Liver (tissue), 9 donors: Measurements from ENCODE around the gene CEP250. TPM values are rescaled to one million over a fixed set of nuclear protein-coding genes. Genes with fewer than 3 reads are reported as not detected.
"Not testable (repeated sequence)": the region's sequence is repeated elsewhere in the genome, so short reads cannot be mapped to it uniquely, and the experiment has no call there.

Experiments
- DNase-seq: peaks from one replicate; pipeline ENCODE4 v3.0.0-alpha.2; 2017; ENCODE audit warnings: low spot score
- H3K27ac ChIP-seq, 2 donors: one replicate each; pipeline ENCODE4 v1.7.0; 2013; ENCODE audit warnings: inconsistent platforms in 2 of 2, low read length in 2 of 2, control low read depth in 1 of 2, low read depth in 1 of 2, mild to moderate bottlenecking in 1 of 2
- H3K27me3 ChIP-seq, 4 donors: one replicate each; pipeline versions ENCODE4 v1.6.1 to v1.7.0; 2013; ENCODE audit warnings: low read length in 3 of 4, inconsistent platforms in 1 of 4, mild to moderate bottlenecking in 1 of 4, moderate library complexity in 1 of 4; ENCODE audit not compliant: control insufficient read depth in 4 of 4, insufficient read depth in 4 of 4
- H3K36me3 ChIP-seq, 4 donors: one replicate each; pipeline versions ENCODE4 v1.6.1 to v1.7.0; 2013; ENCODE audit warnings: low read length in 3 of 4, mild to moderate bottlenecking in 3 of 4, low read depth in 1 of 4, moderate library complexity in 1 of 4; ENCODE audit not compliant: control insufficient read depth in 4 of 4, insufficient read depth in 3 of 4
- H3K4me1 ChIP-seq, 4 donors: one replicate each; pipeline versions ENCODE4 v1.6.1 to v1.7.0; 2013; ENCODE audit warnings: low read length in 3 of 4, mild to moderate bottlenecking in 3 of 4, moderate library complexity in 1 of 4; ENCODE audit not compliant: control insufficient read depth in 4 of 4, insufficient read depth in 4 of 4
- H3K4me3 ChIP-seq, 3 donors: one replicate each; pipeline versions ENCODE4 v1.6.1 to v1.7.0; 2013; ENCODE audit warnings: low read length in 3 of 3, control low read depth in 1 of 3, low read depth in 1 of 3, mild to moderate bottlenecking in 1 of 3
- H3K9ac ChIP-seq, 2 donors: one replicate each; pipeline ENCODE4 v1.7.0; 2013; ENCODE audit warnings: low read length in 2 of 2, mild to moderate bottlenecking in 2 of 2, moderate library complexity in 2 of 2, control low read depth in 1 of 2, low read depth in 1 of 2
- H3K9me3 ChIP-seq, 4 donors: one replicate each; pipeline versions ENCODE4 v1.6.1 to v1.7.0; 2013; ENCODE audit warnings: low read length in 3 of 4; ENCODE audit not compliant: control insufficient read depth in 4 of 4
- CTCF ChIP-seq: fragments of 150-350 bp; IDR thresholded peaks from 2 replicates; pipeline ENCODE4 v1.5.1; 2017; ENCODE audit warnings: improper control_type of control experiment, low read depth, low read length; ENCODE audit not compliant: missing input control
- EGR1 ChIP-seq, 2 donors: IDR thresholded peaks; 2 replicates each; pipeline ENCODE4 v1.6.1; 2016 to 2018; ENCODE audit warnings: antibody characterized with exemption in 2 of 2, low read depth in 2 of 2
- FOXA1 ChIP-seq: IDR thresholded peaks from 2 replicates; pipeline ENCODE4 v1.6.1; 2016; ENCODE audit warnings: antibody characterized with exemption
- FOXA2 ChIP-seq: IDR thresholded peaks from 2 replicates; pipeline ENCODE4 v1.6.1; 2016; ENCODE audit warnings: antibody characterized with exemption
- GABPA ChIP-seq, 2 donors: IDR thresholded peaks in 1 of 2; conservative IDR thresholded peaks in 1 of 2; 2 replicates each; pipeline ENCODE4 v1.6.1; 2016; ENCODE audit warnings: antibody characterized with exemption in 2 of 2, mild to moderate bottlenecking in 1 of 2, moderate library complexity in 1 of 2
- HNF4A ChIP-seq, 2 donors: conservative IDR thresholded peaks; 2 replicates each; pipeline ENCODE4 v1.6.1; 2016; ENCODE audit warnings: antibody characterized with exemption in 2 of 2, mild to moderate bottlenecking in 2 of 2
- HNF4G ChIP-seq: IDR thresholded peaks from 2 replicates; pipeline ENCODE4 v1.6.1; 2016; ENCODE audit warnings: antibody characterized with exemption
- JUND ChIP-seq, 2 donors: IDR thresholded peaks; 2 replicates each; pipeline ENCODE4 v1.6.1; 2016; ENCODE audit warnings: antibody characterized with exemption in 2 of 2
- NR2F2 ChIP-seq: IDR thresholded peaks from 2 replicates; pipeline ENCODE4 v1.6.1; 2016; ENCODE audit warnings: antibody characterized with exemption
- RAD21 ChIP-seq, 2 donors: IDR thresholded peaks; 2 replicates each; pipeline ENCODE4 v1.6.1; 2016; ENCODE audit warnings: antibody characterized with exemption in 2 of 2, mild to moderate bottlenecking in 2 of 2
- REST ChIP-seq: IDR thresholded peaks from 2 replicates; pipeline ENCODE4 v1.6.1; 2016; ENCODE audit warnings: antibody characterized with exemption, mild to moderate bottlenecking
- SP1 ChIP-seq: IDR thresholded peaks from 2 replicates; pipeline ENCODE4 v1.6.1; 2018; ENCODE audit warnings: antibody characterized with exemption, mild to moderate bottlenecking
- YY1 ChIP-seq: IDR thresholded peaks from 2 replicates; pipeline ENCODE4 v1.6.1; 2016; ENCODE audit warnings: antibody characterized with exemption, mild to moderate bottlenecking
- WGBS: extraction: QIAGEN DNeasy Blood & Tissue Kit; methylation state at CpG from one replicate; pipeline ENCODE4 v1.1.7; 2013; 5-methylcytosine and 5-hydroxymethylcytosine counted together
- polyA plus RNA-seq, 2 donors: library from polyadenylated mRNA; stranded (reverse) in 1 of 2; unstranded in 1 of 2; fragments of 200-250 nt in 1 of 2; fragments of >200 nt in 1 of 2; fragmentation: Nextera tagmentation in 1 of 2; extraction: Ambion mirVana in 1 of 2; gene quantifications; one replicate each; pipeline versions ENCODE4 v1.2.1 to v1.2.3, GENCODE V29; 2013 to 2015
- total RNA-seq, 2 donors: library from RNA; depleted of rRNA; stranded (reverse); fragments of >200 nt; gene quantifications; one replicate each; pipeline ENCODE4 v1.2.3, GENCODE V29; 2014
- TF ChIP-seq, protein P1 (sequence below): IDR thresholded peaks from 2 replicates; pipeline ENCODE4 v1.6.1; 2016; ENCODE audit warnings: antibody characterized with exemption
- donor health status: healthy.
- donor health status: healthy.
- donor health status: healthy.
- donor health status: healthy.
- donor health status: healthy.

Gene CEP250
- total and polyA plus RNA-seq, 4 donors, result 3.4 to 13.3 (median 8.3) TPM

DNA sequence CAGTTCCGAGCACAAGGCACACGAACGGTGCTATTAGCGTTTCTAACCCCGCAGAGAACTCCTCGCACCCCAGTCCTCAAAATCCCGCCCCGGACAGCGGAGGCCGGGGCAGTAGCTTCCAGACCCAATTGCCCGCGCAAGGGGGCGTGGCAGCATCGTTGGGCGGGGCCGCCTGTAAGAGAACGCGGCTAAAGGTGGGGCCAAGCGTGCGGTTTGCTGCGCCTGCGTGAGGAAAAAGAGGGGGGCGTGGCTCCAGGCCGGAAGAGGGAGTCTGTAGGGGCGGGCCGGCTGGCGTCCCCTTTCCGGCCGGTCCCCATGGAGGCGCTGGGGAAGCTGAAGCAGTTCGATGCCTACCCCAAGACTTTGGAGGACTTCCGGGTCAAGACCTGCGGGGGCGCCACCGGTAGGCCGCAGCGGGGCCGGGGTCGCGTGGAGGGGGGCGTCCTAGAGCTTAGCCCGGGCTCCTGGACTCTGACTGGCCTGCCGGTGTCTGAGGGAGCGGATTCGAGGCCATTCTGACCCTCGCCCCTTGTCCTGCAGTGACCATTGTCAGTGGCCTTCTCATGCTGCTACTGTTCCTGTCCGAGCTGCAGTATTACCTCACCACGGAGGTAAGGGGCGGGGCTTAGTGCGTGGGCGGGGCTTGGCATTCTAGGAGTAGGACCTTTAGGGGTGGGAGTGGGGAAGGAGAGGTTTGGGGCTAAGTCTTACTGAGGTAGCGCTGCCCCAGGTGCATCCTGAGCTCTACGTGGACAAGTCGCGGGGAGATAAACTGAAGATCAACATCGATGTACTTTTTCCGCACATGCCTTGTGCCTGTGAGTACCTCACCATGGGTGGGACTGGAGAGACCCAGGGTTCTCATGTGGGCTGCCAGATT, 86.6 kb downstream of the CEP250 start, which contains the start of gene ERGIC3 (continued):
- TF ChIP-seq NR2F2 (peak; percentile 34), SP1 (peak; percentile 68), HNF4G (no peak), EGR1 (IDR thresholded peaks at IDR 0.05; ENCODE audit: low read depth in 2 of 2) (peak in 1 of 2 donors; percentile 50), JUND (IDR thresholded peaks at IDR 0.05) (no peak)
- TF ChIP-seq, protein P1, sequence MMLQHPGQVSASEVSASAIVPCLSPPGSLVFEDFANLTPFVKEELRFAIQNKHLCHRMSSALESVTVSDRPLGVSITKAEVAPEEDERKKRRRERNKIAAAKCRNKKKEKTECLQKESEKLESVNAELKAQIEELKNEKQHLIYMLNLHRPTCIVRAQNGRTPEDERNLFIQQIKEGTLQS, result no peak

DNA sequence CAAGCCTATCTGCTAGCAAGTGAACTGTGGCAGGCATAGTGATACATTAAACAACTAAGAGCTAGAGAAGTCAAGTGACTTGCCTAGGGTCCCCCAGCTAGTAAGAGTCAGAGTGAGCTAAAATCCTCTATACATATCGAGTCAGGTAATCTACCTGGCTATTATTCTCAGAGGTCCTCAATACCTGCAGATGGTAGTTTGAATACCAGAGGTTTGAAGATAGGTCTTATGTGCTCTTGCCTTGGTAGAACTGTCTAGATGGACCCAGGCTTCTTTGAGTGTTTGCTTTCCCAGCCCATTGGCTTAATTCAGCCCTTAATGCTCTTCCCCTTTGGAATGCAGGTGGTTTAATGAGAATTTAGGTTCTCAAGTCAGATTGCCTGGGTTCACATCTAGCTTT, 87.6 kb downstream of the CEP250 start:
- Histone ChIP-seq H3K4me1 (peaks cover 2 to 11% (median 9%) of the 10 kb centered on the region in 4 donors), H3K36me3 (peaks cover 0 to 13% (median 9%) of the 10 kb centered on the region in 4 donors), H3K27me3 (no peaks in the 10 kb centered on the region), H3K27ac (no peak overlapping the region), H3K9ac (no peak overlapping the region), H3K4me3 (no peak overlapping the region), H3K9me3 (no peaks in the 10 kb centered on the region)
- no peak for DNase-seq
- WGBS, result 95% methylated on average over 1 of the region's 1 CpG
- TF ChIP-seq YY1, result no peak

DNA sequence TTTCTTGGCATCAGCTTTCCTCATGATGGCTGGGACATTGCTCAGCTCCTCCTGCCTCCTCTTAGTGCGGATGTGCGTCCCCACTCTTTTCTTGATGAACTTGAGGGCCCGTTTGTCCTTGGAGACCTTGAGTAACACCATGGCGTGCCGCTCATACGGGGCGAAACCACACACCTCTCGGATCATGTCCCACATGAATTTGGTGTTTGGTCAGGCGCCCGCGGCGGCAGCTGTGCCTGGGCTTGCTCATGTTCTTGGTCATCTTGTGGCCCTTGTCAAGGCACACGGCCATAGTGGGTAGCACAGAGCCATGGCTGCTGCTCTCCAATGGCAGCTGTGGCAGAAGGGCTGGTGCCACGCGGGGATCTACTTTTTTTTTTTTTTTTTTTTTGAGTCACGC, 89.0 kb downstream of the CEP250 start:
- Histone ChIP-seq H3K27ac (no peak overlapping the region), H3K9ac (no peak overlapping the region), H3K27me3 (no peaks in the 10 kb centered on the region), H3K36me3 (peaks cover 3 to 28% (median 16%) of the 10 kb centered on the region in 4 donors), H3K4me3 (no peak overlapping the region), H3K4me1 (peaks cover 2 to 11% (median 9%) of the 10 kb centered on the region in 4 donors), H3K9me3 (no peaks in the 10 kb centered on the region)
- TF ChIP-seq FOXA1 (no peak), GABPA (IDR thresholded peaks at IDR 0.05 in 1 of 2, conservative IDR thresholded peaks at IDR 0.05 in 1 of 2) (no peak), RAD21 (IDR thresholded peaks at IDR 0.05) (no peak)
- DNase-seq, result no peak
- 93% methylated on average over 16 of the region's 16 CpGs for WGBS

- H3K27ac ChIP-seq, H3K9ac ChIP-seq, H3K27me3 ChIP-seq, H3K4me3 ChIP-seq, DNase-seq, H3K9me3 ChIP-seq: not testable (repeated sequence)
- Histone ChIP-seq H3K4me1 (peaks cover 2 to 11% (median 9%) of the 10 kb centered on the region in 4 donors), H3K36me3 (peaks cover 3 to 31% (median 17%) of the 10 kb centered on the region in 4 donors)
- WGBS, result 98% methylated on average over 7 of the region's 7 CpGs
Measured at GRCh38 chr20:35544941-35545340, 89.5 kb downstream of the CEP250 start.

- H3K27me3 ChIP-seq, result no peaks in the 10 kb centered on the region
- H3K36me3 ChIP-seq, result peaks cover 3 to 38% (median 20%) of the 10 kb centered on the region in 4 donors
- peaks cover 2 to 11% (median 8%) of the 10 kb centered on the region in 4 donors for H3K4me1 ChIP-seq
- WGBS, result 90% methylated on average over 1 of the region's 1 CpG
- H3K9ac ChIP-seq, result no peak overlapping the region
- no peak overlapping the region for H3K27ac ChIP-seq
- no peaks in the 10 kb centered on the region for H3K9me3 ChIP-seq
- H3K4me3 ChIP-seq, result no peak overlapping the region
- DNase-seq, result no peak
- TF ChIP-seq FOXA2 (no peak), NR2F2 (no peak), JUND (IDR thresholded peaks at IDR 0.05) (no peak), GABPA (IDR thresholded peaks at IDR 0.05 in 1 of 2, conservative IDR thresholded peaks at IDR 0.05 in 1 of 2) (no peak), HNF4G (no peak), REST (no peak), SP1 (no peak), HNF4A (conservative IDR thresholded peaks at IDR 0.05) (no peak), CTCF (no peak), YY1 (no peak)
- TF ChIP-seq, protein P1, result no peak
Measured at GRCh38 chr20:35546127-35546526, 90.7 kb downstream of the CEP250 start.
